ENCODE results near the gene GALNTL6.
A peak's percentile ranks its signal among the peaks of the same experiment; 100 is the strongest.
"Not testable (repeated sequence)": the region's sequence is repeated elsewhere in the genome, so short reads cannot be mapped to it uniquely, and the experiment has no call there.

Gene GALNTL6

DNA sequence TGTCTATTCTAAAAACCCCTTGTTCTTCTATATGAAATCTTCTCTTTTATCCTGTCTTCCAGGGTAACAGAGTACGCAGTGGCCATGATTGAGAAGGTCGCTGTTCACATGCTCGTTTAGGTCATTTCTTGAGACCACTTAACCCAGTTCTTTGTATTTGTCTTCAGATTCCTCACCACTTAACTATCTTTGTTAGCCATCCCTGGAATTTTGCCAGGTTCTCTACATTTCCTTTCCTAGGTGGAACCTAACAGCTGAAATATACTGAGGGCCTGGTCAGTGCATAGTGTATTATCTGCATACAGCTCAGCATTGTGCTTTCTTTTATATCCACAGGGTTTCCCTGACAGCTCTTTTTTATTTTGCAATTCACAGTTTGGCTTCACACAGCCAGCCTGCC lies 1206.5 kb downstream of the GALNTL6 start:
- FAIRE-seq (no peak), DNase-seq (ENCODE audit: insufficient read length, low spot score) (no peak)
- TF ChIP-seq POLR2A (IDR thresholded peaks at IDR 0.05; ENCODE audit: low read depth, low read length): no peak

DNA sequence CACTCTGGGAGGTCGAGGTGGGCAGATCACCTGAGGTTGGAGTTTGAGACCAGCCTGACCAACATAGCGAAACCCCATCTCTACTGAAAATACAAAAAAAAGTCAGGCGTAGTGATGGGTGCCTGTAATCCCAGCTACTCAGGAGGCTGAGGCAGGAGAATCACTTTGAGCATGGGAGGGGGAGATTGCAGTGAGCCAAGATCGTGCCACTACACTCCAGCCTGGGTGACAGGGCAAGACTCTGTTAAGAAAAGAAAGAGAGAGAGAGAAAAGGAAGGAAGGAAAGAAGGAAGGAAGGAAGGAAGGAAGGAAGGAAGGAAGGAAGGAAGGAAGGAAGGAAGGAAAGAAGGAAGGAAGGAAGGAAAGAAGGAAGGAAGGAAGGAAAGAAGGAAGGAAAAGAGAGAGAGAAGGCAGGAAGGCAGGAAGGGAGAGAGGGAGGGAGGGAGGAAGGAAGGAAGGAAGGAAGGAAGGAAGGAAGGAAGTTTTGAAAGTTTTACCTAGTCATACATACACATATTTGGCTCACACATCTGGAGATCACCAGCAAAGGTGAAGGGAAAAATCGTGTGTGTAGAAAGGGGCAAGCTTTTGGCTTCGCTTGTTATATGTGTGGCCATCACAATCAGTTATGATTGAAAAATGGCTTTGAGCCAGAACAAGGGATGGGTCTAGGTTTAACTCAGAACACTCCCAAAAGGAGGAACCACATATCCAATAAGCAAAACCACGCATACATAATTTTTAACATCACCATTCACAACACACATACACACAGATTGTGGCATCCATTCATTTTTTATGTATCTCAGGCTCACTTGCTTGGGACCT lies 1208.8 kb downstream of the GALNTL6 start:
- DNase-seq (ENCODE audit: insufficient read length, low spot score); FAIRE-seq: not testable (repeated sequence)

DNA sequence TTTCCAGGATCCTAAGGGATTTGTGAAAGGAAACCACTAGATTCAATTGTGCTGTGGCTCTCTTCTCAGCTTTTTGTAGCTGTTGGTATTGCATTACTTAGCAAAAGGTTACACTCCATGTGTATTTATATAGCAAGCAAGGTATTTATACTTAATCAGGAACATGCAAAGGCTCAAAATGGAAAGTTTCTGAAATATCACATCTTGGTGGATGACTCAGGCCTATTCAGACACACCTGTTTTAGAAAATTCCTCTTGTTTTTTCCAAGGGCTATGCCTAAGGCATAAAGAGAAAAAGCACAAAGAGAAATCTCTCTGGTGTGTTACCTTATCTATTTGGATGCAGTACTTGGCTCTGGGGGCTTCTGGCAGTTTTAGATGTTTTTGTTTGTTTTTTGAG lies 1211.0 kb downstream of the GALNTL6 start:
- DNase-seq (ENCODE audit: insufficient read length, low spot score) (no peak), FAIRE-seq (no peak)
- TF ChIP-seq POLR2A (IDR thresholded peaks at IDR 0.05; ENCODE audit: low read depth, low read length): no peak

DNA sequence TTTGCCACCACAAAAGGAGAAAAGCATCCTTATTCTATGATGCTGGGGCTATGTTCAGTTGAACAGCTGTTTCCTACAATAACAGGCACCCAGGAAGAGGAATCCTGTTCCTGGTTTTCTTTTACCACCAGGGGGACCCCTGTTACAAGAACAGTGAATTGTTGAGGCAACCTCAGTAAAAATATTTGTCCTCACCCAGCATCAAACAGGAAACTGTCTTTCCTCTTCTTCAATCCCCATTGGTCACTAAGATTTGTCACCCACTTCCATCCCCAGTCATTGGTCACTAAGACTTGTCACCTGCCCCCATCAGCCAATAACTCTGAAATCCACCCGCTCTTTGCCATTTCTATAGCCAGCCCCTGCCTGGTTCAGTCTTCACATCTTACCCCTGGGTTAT lies 1211.9 kb downstream of the GALNTL6 start:
- DNase-seq (ENCODE audit: insufficient read length, low spot score) (peak; percentile 26), FAIRE-seq (peak; percentile 48)
- no peak for TF ChIP-seq POLR2A (IDR thresholded peaks at IDR 0.05; ENCODE audit: low read depth, low read length)

DNA sequence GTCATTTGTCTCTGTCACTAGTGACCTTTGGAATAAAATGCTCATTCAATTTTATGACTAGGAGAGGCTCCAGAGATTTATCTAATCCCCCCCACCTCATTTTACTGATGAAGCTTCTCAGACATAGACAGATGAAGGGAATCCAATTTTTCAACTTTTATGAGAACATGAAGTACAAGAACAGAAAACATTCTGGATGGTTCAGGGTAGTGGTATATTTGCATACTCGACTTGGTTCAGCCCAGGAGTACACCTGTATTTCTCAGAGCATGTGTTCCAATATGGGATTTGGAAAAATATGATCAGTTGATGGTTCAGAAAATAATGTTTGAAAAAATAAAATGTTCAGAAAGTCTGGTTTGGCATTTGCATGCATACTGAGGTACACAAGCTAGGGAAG lies 1224.0 kb downstream of the GALNTL6 start:
- DNase-seq (ENCODE audit: insufficient read length, low spot score) (no peak), FAIRE-seq (no peak)
- TF ChIP-seq POLR2A (IDR thresholded peaks at IDR 0.05; ENCODE audit: low read depth, low read length): no peak

DNA sequence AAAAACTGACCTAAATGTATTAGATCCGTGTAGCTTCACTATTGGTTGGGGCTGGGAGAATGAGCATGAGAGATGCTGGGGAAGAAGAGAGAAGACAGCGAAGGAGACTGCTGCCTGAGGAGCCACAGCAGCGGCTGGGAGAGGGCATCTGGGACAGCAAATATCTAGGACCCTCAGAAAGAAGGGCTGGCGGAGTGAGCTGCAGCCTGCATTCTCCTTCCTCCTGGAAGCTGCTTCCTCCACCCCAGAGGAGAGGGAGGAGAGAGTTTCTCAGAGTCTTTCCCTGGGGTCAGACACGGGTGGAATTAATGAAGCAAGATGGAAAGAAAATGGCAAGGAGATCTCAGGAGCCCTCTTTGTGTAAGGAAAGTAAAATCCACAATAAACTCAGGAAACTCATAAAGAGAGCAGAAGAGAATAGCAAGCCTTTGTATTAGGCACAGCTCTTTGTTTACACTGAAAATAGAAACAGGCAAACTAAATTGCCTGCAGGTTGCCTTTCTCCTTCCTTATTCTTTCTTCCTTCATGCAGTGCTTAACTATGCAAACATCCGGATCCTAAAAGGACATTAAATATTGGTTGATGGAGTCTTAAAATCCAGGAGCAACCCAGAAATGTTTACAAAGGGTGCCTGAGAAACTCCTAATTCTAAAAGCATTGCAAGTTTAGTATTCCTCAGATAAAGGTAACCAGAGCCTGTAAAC lies 1225.1 kb downstream of the GALNTL6 start:
- no peak for DNase-seq (ENCODE audit: insufficient read length, low spot score)
- no peak for FAIRE-seq
- TF ChIP-seq POLR2A (IDR thresholded peaks at IDR 0.05; ENCODE audit: low read depth, low read length): no peak

DNA sequence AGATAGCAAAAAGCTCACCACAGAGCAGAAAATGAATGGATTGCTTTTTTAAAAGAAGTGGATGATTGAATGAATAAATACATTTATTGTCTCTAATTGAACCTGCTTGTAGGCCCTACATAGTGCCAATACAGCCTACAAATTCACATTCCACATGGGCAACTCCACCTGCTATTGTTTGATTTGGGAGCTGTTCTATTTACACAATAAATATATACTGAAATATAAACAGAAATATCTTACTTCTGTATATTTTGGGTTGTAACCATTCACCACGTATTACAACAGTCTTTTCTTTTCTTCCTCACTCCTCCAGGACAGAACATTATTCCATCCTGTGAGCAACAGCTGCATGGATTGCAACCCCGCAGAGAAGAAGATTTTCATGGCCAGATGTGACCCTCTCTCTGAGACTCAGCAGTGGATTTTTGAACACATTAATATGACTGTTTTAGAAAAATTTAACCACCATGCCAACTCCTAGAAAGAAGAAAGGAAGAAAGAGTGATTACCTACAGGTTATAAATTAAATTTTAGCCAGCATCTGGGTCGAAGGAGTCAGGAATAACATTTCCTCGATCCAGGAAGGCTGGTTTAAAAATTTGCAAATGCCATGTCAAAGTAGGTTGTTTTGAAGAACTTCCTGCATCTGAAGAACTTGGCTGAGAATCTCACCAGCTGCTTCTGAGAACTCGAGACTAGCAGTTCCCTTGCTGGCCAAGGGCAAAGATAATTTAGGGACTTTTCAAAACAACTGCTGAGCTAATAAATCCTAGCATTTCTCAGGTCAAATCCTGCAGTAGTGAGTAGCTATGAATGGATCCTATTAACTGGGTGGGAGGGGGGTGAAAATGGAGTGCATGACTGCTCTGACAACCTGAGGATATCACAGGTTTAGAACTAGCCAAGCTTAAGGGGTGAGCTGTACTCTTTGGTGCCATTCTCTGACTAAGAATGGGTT lies 1226.7 kb downstream of the GALNTL6 start:
- no peak for TF ChIP-seq POLR2A (IDR thresholded peaks at IDR 0.05; ENCODE audit: low read depth, low read length)
- FAIRE-seq (peak; percentile 62), DNase-seq (ENCODE audit: insufficient read length, low spot score) (no peak)

DNA sequence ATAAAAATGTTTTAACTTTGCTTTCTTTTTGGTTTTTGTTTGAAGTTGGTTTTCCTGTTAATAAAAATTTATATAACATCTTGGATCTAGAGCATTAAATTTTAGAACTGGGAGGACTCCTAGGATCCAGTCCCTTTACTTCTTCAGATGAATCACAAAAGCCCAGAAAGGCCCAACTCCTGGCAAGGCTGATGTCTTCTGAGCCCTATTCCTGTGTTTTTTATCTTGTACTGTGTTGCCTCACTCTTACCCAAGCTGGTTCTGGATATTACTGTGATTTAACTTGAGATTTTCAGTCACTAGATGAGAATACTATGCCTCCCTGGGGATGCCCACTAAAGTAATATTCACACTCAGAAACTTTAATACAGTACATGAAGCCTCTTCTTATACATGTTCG lies 1228.3 kb downstream of the GALNTL6 start:
- TF ChIP-seq POLR2A (IDR thresholded peaks at IDR 0.05; ENCODE audit: low read depth, low read length): no peak
- no peak for FAIRE-seq
- no peak for DNase-seq (ENCODE audit: insufficient read length, low spot score)

DNA sequence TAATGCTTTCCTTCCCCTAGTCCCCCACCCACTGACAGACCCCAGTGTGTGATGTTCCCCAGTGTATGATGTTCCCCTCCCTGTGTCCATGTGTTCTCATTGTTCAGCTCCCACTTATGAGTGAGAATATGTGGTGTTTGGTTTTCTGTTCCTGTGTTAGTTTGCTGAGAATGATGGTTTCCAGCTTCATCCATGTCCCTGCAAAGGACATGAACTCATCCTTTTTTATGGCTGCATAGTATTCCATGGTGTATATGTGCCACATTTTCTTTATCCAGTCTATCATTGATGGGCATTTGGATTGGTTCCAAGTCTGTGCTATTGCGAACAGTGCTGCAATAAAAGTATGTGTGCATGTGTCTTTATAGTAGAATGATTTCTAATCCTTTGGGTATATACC lies 1228.9 kb downstream of the GALNTL6 start:
- not testable (repeated sequence) for FAIRE-seq; DNase-seq (ENCODE audit: insufficient read length, low spot score)

DNA sequence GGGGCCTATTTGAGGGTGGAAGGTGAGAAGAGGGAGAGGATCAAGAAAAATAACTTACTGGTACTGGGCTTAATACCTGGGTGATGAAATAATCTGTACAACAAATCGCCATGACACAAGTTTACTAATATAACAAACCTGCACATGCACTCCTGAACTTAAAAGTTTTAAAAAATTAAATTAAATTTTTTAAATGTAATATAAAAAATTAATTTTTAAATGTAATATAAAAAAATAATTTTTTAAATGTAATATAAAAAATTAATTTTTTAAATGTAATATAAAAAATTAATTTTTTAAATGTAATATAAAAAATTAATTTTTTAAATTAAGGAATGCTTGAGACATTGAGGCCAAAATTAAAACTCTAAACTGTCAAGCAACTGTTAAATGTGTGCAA lies 1231.1 kb downstream of the GALNTL6 start:
- DNase-seq (ENCODE audit: insufficient read length, low spot score): no peak
- no peak for FAIRE-seq
- no peak for TF ChIP-seq POLR2A (IDR thresholded peaks at IDR 0.05; ENCODE audit: low read depth, low read length)

DNA sequence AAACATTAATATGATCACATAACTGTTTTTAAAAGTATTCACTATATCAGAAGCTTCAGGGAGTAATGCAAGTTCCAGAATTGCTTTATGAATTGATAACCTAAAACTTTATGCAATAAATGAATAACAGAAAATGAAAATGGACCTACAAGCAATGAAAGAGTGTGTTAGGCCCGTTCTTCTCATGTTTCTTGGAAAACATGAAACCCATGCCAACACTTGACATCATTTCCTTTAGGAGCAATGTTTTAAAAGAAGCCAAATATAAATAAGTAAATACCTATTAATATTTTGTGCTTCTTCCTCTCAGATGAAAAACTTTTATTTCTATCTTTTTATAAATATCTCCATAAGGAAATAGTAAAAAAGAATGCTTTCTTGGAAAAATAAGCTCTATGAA lies 1232.4 kb downstream of the GALNTL6 start:
- no peak for TF ChIP-seq POLR2A (IDR thresholded peaks at IDR 0.05; ENCODE audit: low read depth, low read length)
- FAIRE-seq: no peak

DNA sequence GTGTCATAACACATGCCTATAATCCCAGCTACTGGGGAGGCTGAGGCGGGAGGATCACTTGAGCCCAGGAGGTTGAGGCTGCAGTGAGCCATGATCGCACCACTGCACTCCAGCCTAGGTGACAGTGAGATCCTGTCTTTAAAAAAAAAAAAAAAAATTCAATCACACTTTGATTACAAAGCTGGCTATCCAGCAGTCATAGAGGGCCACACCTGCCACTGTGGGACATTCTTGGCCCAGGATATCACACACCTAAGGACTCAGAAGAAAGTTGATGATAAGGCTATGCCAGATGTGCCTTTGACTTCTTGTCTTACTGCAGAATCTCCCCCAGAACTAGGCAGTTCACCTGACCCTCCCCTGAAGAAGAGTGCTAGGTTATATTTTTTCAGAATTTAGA lies 1232.9 kb downstream of the GALNTL6 start:
- no peak for DNase-seq (ENCODE audit: insufficient read length, low spot score)
- FAIRE-seq: no peak
- no peak for TF ChIP-seq POLR2A (IDR thresholded peaks at IDR 0.05; ENCODE audit: low read depth, low read length)

More for the DNA sequence above, 1232.4 kb downstream of the GALNTL6 start:
- no peak for DNase-seq (ENCODE audit: insufficient read length, low spot score)

DNA sequence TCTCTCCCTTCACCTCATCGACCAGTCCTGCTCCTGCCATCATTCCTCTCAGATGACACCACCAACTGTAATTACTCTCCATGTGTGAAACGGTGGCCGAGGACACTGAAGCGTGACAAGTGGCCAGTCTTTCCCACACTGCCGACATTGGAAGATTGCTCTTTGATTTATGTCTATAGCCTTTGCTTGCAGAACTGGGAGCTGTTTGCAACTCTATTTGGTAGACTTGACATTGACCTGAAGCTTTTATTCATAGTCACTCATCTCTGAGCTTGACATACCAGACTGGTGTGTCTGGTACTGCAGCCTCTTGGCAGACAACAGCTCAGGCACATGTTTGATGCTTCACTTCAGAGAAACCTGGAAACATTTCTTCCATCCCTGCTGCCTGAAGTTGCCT lies 1233.6 kb downstream of the GALNTL6 start:
- FAIRE-seq (no peak), DNase-seq (ENCODE audit: insufficient read length, low spot score) (no peak)
- no peak for TF ChIP-seq POLR2A (IDR thresholded peaks at IDR 0.05; ENCODE audit: low read depth, low read length)

DNA sequence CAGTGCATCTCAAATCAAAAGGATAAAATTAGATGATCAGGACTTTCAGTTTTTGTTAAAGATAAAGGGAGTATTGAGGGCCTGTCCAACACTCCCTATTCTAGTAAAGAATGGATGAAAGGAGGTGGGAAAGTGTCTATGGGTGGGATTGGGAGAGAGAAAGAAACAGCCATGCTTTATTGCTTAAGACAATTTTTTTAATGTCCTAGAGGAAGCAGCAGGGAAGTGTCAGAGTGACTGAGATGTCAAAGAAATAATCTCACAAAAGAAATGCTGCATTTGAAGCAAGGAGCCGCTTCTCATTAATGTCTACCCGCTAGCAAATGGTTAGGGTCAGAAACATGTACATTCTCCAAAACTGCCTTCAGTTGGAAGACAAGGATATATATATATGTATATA lies 1238.0 kb downstream of the GALNTL6 start:
- no peak for DNase-seq (ENCODE audit: insufficient read length, low spot score)
- FAIRE-seq: no peak
- TF ChIP-seq POLR2A (IDR thresholded peaks at IDR 0.05; ENCODE audit: low read depth, low read length): no peak

Data from H54 (cell line).